Lower leg skin (tissue), 4 donors: ENCODE results near the gene CLDN3. TPM values are rescaled to one million over a fixed set of nuclear protein-coding genes. Genes with fewer than 3 reads are reported as not detected.
"Not testable (repeated sequence)": the region's sequence is repeated elsewhere in the genome, so short reads cannot be mapped to it uniquely, and the experiment has no call there.

Source experiments
- DNase-seq, 2 donors: peaks; one replicate each; pipeline ENCODE4 v3.0.0-alpha.2; 2019; ENCODE audit warnings: low spot score in 2 of 2
- H3K4me3 ChIP-seq: fragments of 200-600 bp; sonication (generic); 2 replicates; pipeline ENCODE4 v1.5.1; 2017; ENCODE audit warnings: mild to moderate bottlenecking, low read depth; ENCODE audit not compliant: poor library complexity, severe bottlenecking
- POLR2A ChIP-seq, 2 donors: fragments of 450-650 bp; IDR thresholded peaks; one replicate each; pipeline ENCODE4 v1.6.1; 2016 to 2017; ENCODE audit warnings: antibody characterized with exemption in 2 of 2, mild to moderate bottlenecking in 1 of 2, moderate library complexity in 1 of 2
- WGBS, 2 donors: methylation state at CpG; one replicate each; pipeline ENCODE4 v1.1.5; 2018; 5-methylcytosine and 5-hydroxymethylcytosine counted together
- intact Hi-C: fragments of 100-400 bp; cut with DNase I; formaldehyde crosslinking; loops from one replicate; pipeline ENCODE4 v1.15.0; 2023; ENCODE audit warnings: low total_unique reads
- total RNA-seq, 4 donors: library from RNA; depleted of rRNA; stranded (reverse); fragments of >200 nt; gene quantifications; one replicate each; pipeline ENCODE4 v1.1.0, GENCODE V29; 2016
- TF ChIP-seq, protein P1 (sequence below), 3 donors: fragments of 450-650 bp; IDR thresholded peaks; one replicate each; pipeline ENCODE4 v1.5.1; 2016; ENCODE audit warnings: antibody characterized with exemption in 3 of 3, mild to moderate bottlenecking in 3 of 3, moderate library complexity in 2 of 3

Gene CLDN3
- total RNA-seq, 4 donors from 2014 or later: 11.8 to 24.3 (median 19.3) TPM

DNA sequence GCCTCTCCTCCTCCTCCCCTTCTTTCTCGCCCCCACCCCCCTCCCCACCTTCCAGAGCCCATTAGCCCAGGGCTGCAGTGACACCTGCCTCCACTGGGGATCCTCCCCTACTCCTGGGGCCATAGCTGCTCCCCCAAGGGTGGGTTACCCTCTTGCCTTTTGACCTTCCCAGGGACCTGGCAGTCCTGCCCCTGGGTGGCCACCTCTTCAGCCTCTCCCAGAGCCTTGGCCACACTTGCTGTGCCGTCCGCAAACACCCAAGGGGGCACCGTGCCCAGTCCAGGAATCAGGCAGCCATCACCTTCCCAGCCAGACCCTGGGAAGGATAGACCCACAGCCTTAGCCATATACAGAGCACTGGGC is 40.9 kb upstream of the CLDN3 start:
- no peak overlapping the region for H3K4me3 ChIP-seq
- WGBS, 2 donors: 49 to 59% methylated on average over 4 of the region's 4 CpGs
- intact Hi-C loops: no loop called here
- TF ChIP-seq POLR2A (IDR thresholded peaks at IDR 0.05): no peak
- TF ChIP-seq, protein P1, sequence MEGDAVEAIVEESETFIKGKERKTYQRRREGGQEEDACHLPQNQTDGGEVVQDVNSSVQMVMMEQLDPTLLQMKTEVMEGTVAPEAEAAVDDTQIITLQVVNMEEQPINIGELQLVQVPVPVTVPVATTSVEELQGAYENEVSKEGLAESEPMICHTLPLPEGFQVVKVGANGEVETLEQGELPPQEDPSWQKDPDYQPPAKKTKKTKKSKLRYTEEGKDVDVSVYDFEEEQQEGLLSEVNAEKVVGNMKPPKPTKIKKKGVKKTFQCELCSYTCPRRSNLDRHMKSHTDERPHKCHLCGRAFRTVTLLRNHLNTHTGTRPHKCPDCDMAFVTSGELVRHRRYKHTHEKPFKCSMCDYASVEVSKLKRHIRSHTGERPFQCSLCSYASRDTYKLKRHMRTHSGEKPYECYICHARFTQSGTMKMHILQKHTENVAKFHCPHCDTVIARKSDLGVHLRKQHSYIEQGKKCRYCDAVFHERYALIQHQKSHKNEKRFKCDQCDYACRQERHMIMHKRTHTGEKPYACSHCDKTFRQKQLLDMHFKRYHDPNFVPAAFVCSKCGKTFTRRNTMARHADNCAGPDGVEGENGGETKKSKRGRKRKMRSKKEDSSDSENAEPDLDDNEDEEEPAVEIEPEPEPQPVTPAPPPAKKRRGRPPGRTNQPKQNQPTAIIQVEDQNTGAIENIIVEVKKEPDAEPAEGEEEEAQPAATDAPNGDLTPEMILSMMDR (IDR thresholded peaks at IDR 0.05): no peak
- DNase-seq: no peak

DNA sequence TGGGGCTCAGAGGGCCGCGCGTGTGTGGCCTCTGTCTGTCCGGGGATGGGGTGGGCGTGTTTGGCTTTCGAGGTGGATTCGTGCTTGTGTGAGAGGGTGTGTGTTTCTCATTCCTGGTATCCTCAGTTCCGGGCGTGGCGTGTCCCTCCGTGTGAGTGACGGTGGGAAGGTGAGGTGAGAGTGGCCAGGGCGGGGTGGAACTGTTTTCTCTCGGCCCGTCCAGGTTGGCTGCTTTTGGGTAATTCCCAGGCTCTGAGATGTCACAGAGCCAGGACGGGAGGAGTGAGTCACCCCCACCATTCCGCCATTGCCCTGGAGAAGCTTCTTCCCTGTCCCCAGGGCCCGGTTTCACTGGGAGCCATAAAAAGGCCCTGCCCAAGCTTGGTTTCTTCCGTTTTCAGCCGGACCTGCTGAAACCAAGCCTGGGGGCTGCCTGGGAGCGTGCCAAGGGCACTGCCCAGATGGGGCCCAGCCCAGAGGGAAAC is 39.4 kb upstream of the CLDN3 start:
- intact Hi-C loops: no loop called here
- 57 to 63% methylated on average over 18 to 20 of the region's 21 CpGs for WGBS, 2 donors
- DNase-seq: peak in 1 of 2 donors; percentile 85
- TF ChIP-seq, protein P1 (IDR thresholded peaks at IDR 0.05): no peak
- H3K4me3 ChIP-seq: no peak overlapping the region

DNA sequence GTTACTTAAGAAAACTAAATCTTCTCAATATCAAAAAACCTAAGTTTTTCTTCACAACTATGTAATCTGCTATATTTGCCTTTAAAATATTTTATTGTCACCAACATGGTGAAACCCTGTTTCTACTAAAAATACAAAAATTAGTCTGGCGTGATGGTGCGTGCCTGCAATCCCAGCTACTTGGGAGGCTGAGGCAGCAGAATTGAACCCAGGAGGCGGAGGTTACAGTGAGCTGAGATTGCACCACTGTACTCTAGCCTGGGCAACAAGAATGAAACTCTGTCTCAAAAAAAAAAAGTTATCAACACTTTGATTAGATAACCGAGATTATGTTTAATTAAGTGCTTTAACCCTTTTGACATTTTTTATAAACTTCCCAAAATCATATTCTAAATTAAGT is 32.4 kb upstream of the CLDN3 start:
- peak in 1 of 2 donors; percentile 17 for DNase-seq
- TF ChIP-seq POLR2A (IDR thresholded peaks at IDR 0.05): no peak
- TF ChIP-seq, protein P1 (IDR thresholded peaks at IDR 0.05): no peak
- intact Hi-C loops: no loop called here
- no peak overlapping the region for H3K4me3 ChIP-seq
- WGBS, 2 donors: 71 to 84% methylated on average over 4 of the region's 4 CpGs

DNA sequence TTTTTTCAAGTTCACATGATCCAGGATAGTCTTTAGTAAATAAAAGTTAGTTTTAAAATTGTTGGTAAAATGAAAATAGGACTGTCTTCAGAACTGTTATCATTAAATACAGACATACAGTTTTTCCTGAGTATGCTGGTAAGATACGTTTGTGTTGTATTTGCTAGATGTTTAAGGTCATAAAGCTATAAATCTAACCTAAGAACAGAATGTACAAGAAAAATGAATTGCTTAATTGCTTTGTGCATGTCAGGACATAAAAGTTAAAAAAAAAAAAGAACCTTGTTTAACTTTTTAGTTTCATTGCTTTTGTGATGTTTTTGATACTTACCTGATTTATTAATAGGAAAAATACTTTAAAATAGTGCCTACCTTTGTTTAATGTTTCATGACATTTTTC is 31.5 kb upstream of the CLDN3 start:
- intact Hi-C loops: no loop called here
- H3K4me3 ChIP-seq: no peak overlapping the region

DNA sequence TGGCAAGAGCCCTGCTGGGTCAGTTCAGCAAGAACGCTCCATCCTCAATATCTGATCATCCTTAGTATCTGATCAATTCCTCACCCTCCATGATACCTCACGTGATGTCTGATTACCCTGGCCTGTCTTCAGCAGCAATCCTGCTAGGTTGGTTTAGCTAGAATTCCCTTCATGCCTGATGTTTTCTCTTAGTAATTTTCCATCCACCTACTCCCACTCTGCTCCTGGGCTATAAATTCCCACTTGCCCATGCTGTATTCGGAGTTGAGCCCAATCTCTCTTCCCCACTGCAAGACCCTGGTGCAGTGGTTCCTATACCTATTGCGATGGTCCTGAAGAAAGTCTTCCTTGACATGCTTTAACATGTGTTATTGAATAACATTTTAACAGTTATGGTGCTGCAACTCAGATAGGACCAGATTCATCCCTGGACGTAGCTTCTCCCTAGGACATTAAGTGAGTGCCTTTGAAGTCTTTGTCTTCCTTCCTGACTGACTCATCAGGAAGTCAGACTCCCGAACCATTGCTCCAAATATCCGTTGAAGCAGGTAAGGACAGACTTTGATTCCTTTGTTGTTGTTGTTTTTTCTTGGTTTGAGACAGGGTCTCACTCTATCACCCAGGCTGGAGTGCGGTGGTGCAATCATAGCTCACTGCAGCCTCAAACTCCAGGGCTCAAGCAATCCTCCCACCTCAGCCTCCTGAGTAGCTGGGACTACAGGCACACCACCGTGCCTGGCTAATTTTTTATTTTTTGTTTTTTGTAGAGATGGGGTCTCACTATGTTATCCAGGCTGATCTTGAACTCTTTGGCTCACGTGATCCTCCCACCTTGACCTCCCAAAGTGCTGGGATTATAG is 29.4 kb upstream of the CLDN3 start:
- TF ChIP-seq POLR2A (IDR thresholded peaks at IDR 0.05): no peak
- TF ChIP-seq, protein P1 (IDR thresholded peaks at IDR 0.05): no peak
- intact Hi-C loops: no loop called here
- 67 to 68% methylated on average over 10 of the region's 10 CpGs for WGBS, 2 donors
- peak in 1 of 2 donors; percentile 32 for DNase-seq
- no peak overlapping the region for H3K4me3 ChIP-seq

More for the DNA sequence above, 31.5 kb upstream of the CLDN3 start:
- WGBS, 2 donors: 42 to 60% methylated on average over 1 of the region's 1 CpG
- DNase-seq: no peak
- TF ChIP-seq, protein P1 (IDR thresholded peaks at IDR 0.05): no peak
- no peak for TF ChIP-seq POLR2A (IDR thresholded peaks at IDR 0.05)

DNA sequence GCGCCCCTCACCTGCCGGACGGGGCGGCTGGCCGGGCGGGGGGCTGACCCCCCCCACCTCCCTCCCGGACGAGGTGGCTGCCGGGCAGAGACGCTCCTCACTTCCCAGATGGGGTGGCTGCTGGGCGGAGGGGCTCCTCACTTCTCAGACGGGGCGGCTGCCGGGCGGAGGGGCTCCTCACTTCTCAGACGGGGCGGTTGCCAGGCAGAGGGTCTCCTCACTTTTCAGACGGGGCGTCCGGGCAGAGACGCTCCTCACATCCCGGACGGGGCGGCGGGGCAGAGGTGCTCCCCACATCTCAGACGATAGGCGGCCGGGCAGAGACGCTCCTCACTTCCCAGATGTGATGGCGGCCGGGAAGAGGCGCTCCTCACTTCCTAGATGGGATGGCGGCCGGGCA is 27.1 kb upstream of the CLDN3 start:
- DNase-seq: peak in 1 of 2 donors; percentile 53
- WGBS, 2 donors: 96% methylated on average over 13 of the region's 34 CpGs; no CpG with 5 or more reads in 1 of the 2 donors
- intact Hi-C loops, H3K4me3 ChIP-seq: not testable (repeated sequence)

DNA sequence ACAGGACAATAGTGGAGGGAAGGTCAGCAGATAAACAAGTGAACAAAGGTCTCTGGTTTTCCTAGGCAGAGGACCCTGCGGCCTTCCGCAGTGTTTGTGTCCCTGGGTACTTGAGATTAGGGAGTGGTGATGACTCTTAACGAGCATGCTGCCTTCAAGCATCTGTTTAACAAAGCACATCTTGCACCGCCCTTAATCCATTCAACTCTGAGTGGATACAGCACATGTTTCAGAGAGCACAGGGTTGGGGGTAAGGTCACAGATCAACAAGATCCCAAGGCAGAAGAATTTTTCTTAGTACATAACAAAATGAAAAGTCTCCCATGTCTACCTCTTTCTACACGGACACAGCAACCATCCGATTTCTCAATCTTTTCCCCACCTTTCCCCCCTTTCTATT is 26.6 kb upstream of the CLDN3 start:
- intact Hi-C loops: not testable (repeated sequence)

DNA sequence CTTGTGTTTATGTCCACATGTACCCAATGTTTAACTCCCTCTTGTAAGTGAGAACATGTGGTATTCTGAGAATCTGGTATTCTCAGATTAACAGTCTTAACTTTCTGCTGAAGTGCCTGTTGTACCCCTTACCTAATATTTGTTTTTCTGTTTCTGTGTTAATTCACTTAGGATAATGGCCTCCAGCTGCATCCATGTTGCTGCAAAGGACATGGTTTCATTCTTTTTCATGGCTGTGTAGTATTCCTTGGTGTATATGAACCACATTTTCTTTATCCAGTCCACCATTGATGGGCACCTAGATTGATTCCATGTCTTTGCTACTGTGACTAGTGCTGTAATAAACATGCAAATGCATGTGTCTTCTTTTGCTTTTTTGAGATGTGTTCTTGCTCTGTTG is 25.1 kb upstream of the CLDN3 start:
- DNase-seq, H3K4me3 ChIP-seq, intact Hi-C loops: not testable (repeated sequence)

More for the DNA sequence above, 26.6 kb upstream of the CLDN3 start:
- H3K4me3 ChIP-seq, DNase-seq: not testable (repeated sequence)
- 69 to 80% methylated on average over 3 to 6 of the region's 6 CpGs for WGBS, 2 donors

DNA sequence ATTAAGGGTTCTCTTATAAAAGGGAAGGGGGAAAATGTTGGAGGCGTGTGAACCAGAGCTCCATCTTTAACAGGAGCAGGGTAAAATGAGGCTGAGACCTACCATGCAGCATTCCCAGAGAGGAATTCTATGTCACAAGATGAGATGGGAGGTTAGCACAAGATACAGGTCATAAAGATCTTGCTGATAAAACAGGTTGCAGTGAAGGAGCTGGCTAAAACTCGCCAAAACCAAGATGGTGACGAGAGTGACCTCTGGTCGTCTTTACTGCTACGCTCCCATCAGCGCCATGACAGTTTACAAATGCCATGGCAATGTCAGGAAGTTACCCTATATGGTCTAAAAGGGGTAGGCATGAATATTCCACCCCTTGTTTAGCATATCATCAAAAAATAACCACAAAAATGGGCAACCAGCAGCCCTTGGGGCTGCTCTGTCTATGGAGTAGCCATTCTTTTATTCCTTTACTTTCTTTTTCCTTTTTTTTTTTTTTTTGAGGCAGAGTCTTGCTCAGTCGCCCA is 21.2 kb upstream of the CLDN3 start:
- 90 to 91% methylated on average over 7 of the region's 7 CpGs for WGBS, 2 donors
- intact Hi-C loops, H3K4me3 ChIP-seq: not testable (repeated sequence)
- DNase-seq: peak in 1 of 2 donors; percentile 8
